GM23338 (cell line): Measurements from ENCODE around the gene ZNF77. TPM values are rescaled to one million over a fixed set of nuclear protein-coding genes. Genes with fewer than 3 reads are reported as not detected.

ENCODE experiments used
- ATAC-seq: fragments of 200-7000 bp; cut with Tn5 transposase; 3 replicates; pipeline ENCODE4 v1.9.1; 2020
- DNase-seq: peaks from one replicate; pipeline ENCODE4 v3.0.0-alpha.2; 2015; ENCODE audit warnings: low spot score
- H2AFZ ChIP-seq: fragments of 200-600 bp; sonication (generic); 2 replicates; pipeline ENCODE4 v1.8.0; 2016; ENCODE audit warnings: antibody characterized with exemption, mild to moderate bottlenecking, moderate library complexity
- H3F3A ChIP-seq: fragments of 200-600 bp; sonication (generic); replicated peaks from 2 replicates; pipeline ENCODE4 v1.8.0; 2017; ENCODE audit warnings: antibody characterized with exemption, mixed run types, low read depth
- H3K27ac ChIP-seq: fragments of 200-600 bp; sonication (generic); 2 replicates; pipeline ENCODE4 v1.6.1; 2016; ENCODE audit warnings: low read depth
- H3K27me3 ChIP-seq: fragments of 200-600 bp; sonication (generic); 2 replicates; pipeline ENCODE4 v1.8.0; 2016; ENCODE audit warnings: mild to moderate bottlenecking, mixed run types, moderate library complexity; ENCODE audit not compliant: insufficient read depth
- H3K36me3 ChIP-seq: fragments of 200-600 bp; sonication (generic); 2 replicates; pipeline ENCODE4 v1.8.0; 2016; ENCODE audit warnings: mild to moderate bottlenecking; ENCODE audit not compliant: insufficient read depth
- H3K4me1 ChIP-seq: fragments of 200-600 bp; sonication (generic); 2 replicates; pipeline ENCODE4 v1.8.0; 2016; ENCODE audit warnings: mild to moderate bottlenecking, moderate library complexity; ENCODE audit not compliant: insufficient read depth
- H3K4me2 ChIP-seq: fragments of 200-600 bp; sonication (generic); 2 replicates; pipeline ENCODE4 v1.7.1; 2017; ENCODE audit warnings: mixed run types
- H3K4me3 ChIP-seq: fragments of 200-600 bp; sonication (generic); 2 replicates; pipeline ENCODE4 v1.6.1; 2016; ENCODE audit warnings: mixed run types
- H3K79me2 ChIP-seq: fragments of 200-600 bp; sonication (generic); replicated peaks from 2 replicates; pipeline ENCODE4 v1.8.0; 2017; ENCODE audit warnings: mild to moderate bottlenecking; ENCODE audit not compliant: insufficient read depth
- H3K9me2 ChIP-seq: fragments of 200-600 bp; sonication (generic); 2 replicates; pipeline ENCODE4 v1.8.0; 2017; ENCODE audit not compliant: insufficient read depth
- H4K20me1 ChIP-seq: fragments of 200-600 bp; sonication (generic); replicated peaks from 2 replicates; pipeline ENCODE4 v1.8.0; 2017; ENCODE audit warnings: mild to moderate bottlenecking; ENCODE audit not compliant: insufficient read depth
- H3K27ac Mint-ChIP-seq: 2 replicates; pipeline ENCODE4 v1.8.0; 2020; ENCODE audit warnings: inconsistent platforms, mild to moderate bottlenecking, moderate library complexity, mixed read lengths
- H3K27me3 Mint-ChIP-seq: 3 replicates; pipeline ENCODE4 v1.8.0; 2022; ENCODE audit warnings: low read depth, mild to moderate bottlenecking, moderate library complexity, mixed read lengths, inconsistent platforms; ENCODE audit not compliant: insufficient read depth, poor library complexity
- H3K36me3 Mint-ChIP-seq: 3 replicates; pipeline ENCODE4 v1.8.0; 2021; ENCODE audit warnings: low read depth, mild to moderate bottlenecking, inconsistent platforms, moderate library complexity, mixed read lengths
- H3K4me1 Mint-ChIP-seq: 3 replicates; pipeline ENCODE4 v1.8.0; 2020; ENCODE audit warnings: mild to moderate bottlenecking, inconsistent platforms, mixed read lengths
- H3K4me3 Mint-ChIP-seq: 3 replicates; pipeline ENCODE4 v1.8.0; 2021; ENCODE audit warnings: moderate library complexity, mild to moderate bottlenecking, inconsistent platforms, mixed read lengths
- H3K9me3 Mint-ChIP-seq: 3 replicates; pipeline ENCODE4 v1.8.0; 2020; ENCODE audit warnings: moderate library complexity, mild to moderate bottlenecking, inconsistent platforms, mixed read lengths
- CREB1 ChIP-seq: fragments of 250-450 bp; sonication (Bioruptor Pico); IDR thresholded peaks from 2 replicates; pipeline ENCODE4 v1.5.0; 2020; ENCODE audit warnings: low read depth, mild to moderate bottlenecking, moderate library complexity
- CTCF ChIP-seq, 2 experiments: fragments of 200-600 bp in 1 of 2; sonication (generic) in 1 of 2; conservative IDR thresholded peaks; 2 replicates each; pipeline versions ENCODE4 v1.5.1 to v1.6.1; 2016 to 2017; ENCODE audit warnings: antibody characterized with exemption in 2 of 2, low read depth in 2 of 2, mild to moderate bottlenecking in 2 of 2, moderate library complexity in 1 of 2
- EZH2 ChIP-seq: fragments of 200-600 bp; sonication (generic); IDR thresholded peaks from one replicate; pipeline ENCODE4 v1.8.0; 2017; ENCODE audit warnings: antibody characterized with exemption, mild to moderate bottlenecking, low read depth; ENCODE audit not compliant: unreplicated experiment
- EZH2phosphoT487 ChIP-seq: fragments of 200-600 bp; sonication (generic); IDR thresholded peaks from one replicate; pipeline ENCODE4 v1.8.1; 2018; ENCODE audit warnings: antibody characterized with exemption; ENCODE audit not compliant: unreplicated experiment
- JUNB ChIP-seq: IDR thresholded peaks from one replicate; pipeline ENCODE4 v1.6.1; 2016; ENCODE audit warnings: antibody characterized with exemption; ENCODE audit not compliant: unreplicated experiment
- REST ChIP-seq: IDR thresholded peaks from one replicate; pipeline ENCODE4 v1.6.1; 2018; ENCODE audit warnings: antibody characterized with exemption; ENCODE audit not compliant: unreplicated experiment
- ZNF114 ChIP-seq: fragments of 250-450 bp; sonication (Bioruptor Pico); IDR thresholded peaks from 2 replicates; pipeline ENCODE4 v1.5.0; 2020; ENCODE audit warnings: mild to moderate bottlenecking, moderate library complexity
- polyA plus RNA-seq: library from polyadenylated mRNA; unstranded; fragments of >200 nt; fragmentation: Nextera tagmentation; extraction: Ambion mirVana; gene quantifications from 2 replicates; pipeline ENCODE4 v1.2.1, GENCODE V29; 2016
- total RNA-seq: library from RNA; depleted of rRNA; stranded (reverse); fragments of >200 nt; shearing (Covaris generic); gene quantifications from 2 replicates; pipeline ENCODE4 v1.2.3, GENCODE V29; 2014

Gene ZNF77
- total and polyA plus RNA-seq, 2 experiments from 2014 or later: 3.3 to 4.5 TPM

GRCh38 chr19:2888731-2889224 lies 56.0 kb downstream of the ZNF77 start (continued):
- no peak for TF ChIP-seq REST
- TF ChIP-seq EZH2: no peak
- TF ChIP-seq EZH2phosphoT487: no peak
- TF ChIP-seq CTCF (conservative IDR thresholded peaks at IDR 0.05; ENCODE audit: low read depth in 2 of 2): no peak; a peak in 1 of 4 replicates
- TF ChIP-seq CREB1: no peak
- TF ChIP-seq JUNB: no peak
- no peak for TF ChIP-seq ZNF114 (CRISPR knock-in tag)

DNA sequence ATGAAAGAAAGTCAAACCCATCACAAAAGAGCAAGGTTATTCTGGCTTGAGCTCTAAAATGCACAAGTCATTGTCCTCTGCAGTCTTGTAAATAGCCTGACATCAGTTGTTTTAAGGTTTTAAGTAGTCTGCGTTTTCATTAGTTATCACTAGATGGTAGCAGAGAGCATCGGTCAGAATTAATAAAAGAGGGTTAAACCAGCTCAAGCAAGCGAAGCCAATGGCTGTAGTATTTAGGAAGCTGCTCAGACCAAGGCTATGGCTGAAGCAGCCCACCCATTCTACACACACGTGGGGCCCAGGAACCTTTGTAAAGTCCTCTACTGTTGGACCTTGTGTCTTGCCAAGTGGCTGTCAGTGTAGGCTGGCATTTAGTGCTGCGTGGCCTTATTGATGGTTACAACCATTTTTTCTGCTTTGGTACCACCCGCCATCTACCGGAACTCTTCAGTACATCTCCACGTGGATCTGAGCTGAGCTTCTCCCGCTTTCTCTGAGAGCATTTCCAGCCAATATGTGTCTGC lies 57.3 kb downstream of the ZNF77 start:
- no peaks in the 10 kb centered on the region for H3K36me3 ChIP-seq
- no peak for TF ChIP-seq ZNF114 (CRISPR knock-in tag)
- peak; percentile 59 for TF ChIP-seq CTCF (conservative IDR thresholded peaks at IDR 0.05; ENCODE audit: low read depth in 2 of 2)
- H3F3A ChIP-seq: no peaks in the 10 kb centered on the region
- H3K4me1 Mint-ChIP-seq: peaks cover 2% of the 10 kb centered on the region
- peak overlapping the region; percentile 98 for H3K27ac Mint-ChIP-seq
- peaks cover 8% of the 10 kb centered on the region for H3K36me3 Mint-ChIP-seq
- no peaks in the 10 kb centered on the region for H3K79me2 ChIP-seq
- no peak overlapping the region for H3K27ac ChIP-seq
- H3K9me3 Mint-ChIP-seq: peaks cover 73% of the 10 kb centered on the region
- H3K27me3 ChIP-seq: no peaks in the 10 kb centered on the region
- H3K4me3 ChIP-seq: no peak overlapping the region
- peak; percentile 91 for ATAC-seq
- H3K4me2 ChIP-seq: no peak overlapping the region
- H3K9me2 ChIP-seq: 0 out of 2 replicates have a peak, but pooled peaks cover 2% of the 10 kb centered on the region
- peak overlapping the region; percentile 0; the same call in 1 of the 2 replicates for H2AFZ ChIP-seq
- no peaks in the 10 kb centered on the region; the same call in 1 of the 2 replicates for H3K4me1 ChIP-seq
- no peak overlapping the region for H3K4me3 Mint-ChIP-seq
- peaks cover 3% of the 10 kb centered on the region for H3K27me3 Mint-ChIP-seq
- peak; percentile 90 for DNase-seq
- no peaks in the 10 kb centered on the region for H4K20me1 ChIP-seq
